ENCODE results near the gene ESYT3. TPM values are rescaled to one million over a fixed set of nuclear protein-coding genes. Genes with fewer than 3 reads are reported as not detected.

The ESYT3 gene
- total and polyA plus RNA-seq, 2 of the 8 experiments (the other 6 are each of a cell fraction or from before 2014, with no cell fraction given), result 4.4 to 7.3 TPM

DNA sequence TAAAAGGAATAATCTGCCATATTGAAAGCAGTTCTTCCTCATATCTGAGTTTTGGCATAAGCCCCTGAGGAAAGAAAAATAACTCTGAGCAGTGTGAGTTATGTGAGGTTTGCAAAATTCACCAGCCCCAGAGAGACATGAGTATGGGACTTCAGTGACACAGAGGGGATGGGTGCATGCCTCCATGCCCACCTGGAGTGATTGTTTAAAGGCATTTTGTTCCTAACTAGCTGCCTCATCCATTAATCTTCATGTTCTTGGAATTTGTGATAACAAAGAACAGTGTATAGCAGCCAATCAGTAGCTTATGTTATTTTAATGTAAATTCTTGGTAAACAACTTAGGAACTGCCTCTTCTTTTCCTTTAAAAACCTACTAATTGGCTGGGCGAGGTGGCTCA lies 11.1 kb upstream of the ESYT3 start (continued):
- TF ChIP-seq CHD7 (IDR thresholded peaks at IDR 0.05; ENCODE audit: insufficient replicate concordance, low read length) (no peak), TEAD4 (IDR thresholded peaks at IDR 0.05; ENCODE audit: low read depth, low read length) (no peak), EP300 (IDR thresholded peaks at IDR 0.05; ENCODE audit: borderline replicate concordance in 1 of 2, low read depth in 2 of 2, low read length in 2 of 2) (no peak), GTF2F1 (IDR thresholded peaks at IDR 0.05; ENCODE audit: borderline replicate concordance, low read depth, low read length) (no peak), NANOG (IDR thresholded peaks at IDR 0.05; ENCODE audit: insufficient read depth, low read depth, low read length, poor library complexity, severe bottlenecking) (no peak), CBX5 (IDR thresholded peaks at IDR 0.05; ENCODE audit: low read depth, low read length) (no peak), SP1 (IDR thresholded peaks at IDR 0.05; ENCODE audit: low read depth, low read length) (no peak), CEBPB (IDR thresholded peaks at IDR 0.05; ENCODE audit: low read depth, low read length) (no peak), MAFK (IDR thresholded peaks at IDR 0.05; ENCODE audit: low read depth, low read length) (no peak), RNF2 (IDR thresholded peaks at IDR 0.05; ENCODE audit: borderline replicate concordance, low read depth, low read length, missing control alignments, poor library complexity, severe bottlenecking) (no peak)

All from H1 (cell line).